A549 (cell line): ENCODE data around the gene LRP1. TPM values are rescaled to one million over a fixed set of nuclear protein-coding genes. Genes with fewer than 3 reads are reported as not detected.

Experiments used
- ATAC-seq, 2 experiments: fragments of 200-7000 bp in 1 of 2; fragments of >200 bp in 1 of 2; cut with Nextera tagmentation in 1 of 2; cut with Tn5 transposase in 1 of 2; 3 replicates each; pipeline versions ENCODE4 v1.8.0 to v1.9.1; 2018 to 2020; ENCODE audit warnings: mild to moderate bottlenecking in 1 of 2, moderate library complexity in 1 of 2
- CTCF ChIA-PET: fragments of 300-600 bp; sonication (Branson Sonifier 250); formaldehyde crosslinking; extraction: SDS; loops from one replicate; lab custom pipeline; 2021; ENCODE audit warnings: antibody characterized with exemption, inconsistent platforms; lab: Yijun Ruan, JAX
- POLR2A ChIA-PET: fragments of 350-600 bp; formaldehyde crosslinking; extraction: SDS; loops from one replicate; lab custom pipeline; 2021; ENCODE audit warnings: antibody characterized with exemption, inconsistent platforms; lab: Yijun Ruan, JAX
- DNase-seq, 2 experiments: peaks; one replicate each; pipeline versions ENCODE4 v3.0.0 to v3.0.0-alpha.2; 2011 to 2016; ENCODE audit warnings: low read depth in 1 of 2, low spot score in 1 of 2
- FAIRE-seq: peaks from 2 replicates; lab custom pipeline; 2011; peaks lifted over from hg19 to GRCh38; lab: Jason Lieb, UNC
- H3K27ac ChIP-seq, 2 experiments: fragments of >200 bp; sonication (Bioruptor Twin); formaldehyde crosslinking; 3 replicates each; pipeline ENCODE4 v1.5.1; 2016 to 2017
- H3K4me1 ChIP-seq: fragments of >200 bp; sonication (Bioruptor Twin); formaldehyde crosslinking; 3 replicates; pipeline ENCODE4 v1.6.1; 2016
- H3K4me2 ChIP-seq: fragments of >200 bp; sonication (Bioruptor Twin); formaldehyde crosslinking; 3 replicates; pipeline ENCODE4 v1.6.1; 2016
- H3K4me3 ChIP-seq: fragments of >200 bp; sonication (Bioruptor Twin); formaldehyde crosslinking; 3 replicates; pipeline ENCODE4 v1.5.1; 2016
- H3K9me3 ChIP-seq: fragments of >200 bp; sonication (Bioruptor Twin); formaldehyde crosslinking; 3 replicates; pipeline ENCODE4 v1.6.1; 2016
- ATOH8 ChIP-seq: fragments of 250-450 bp; sonication (Bioruptor Pico); IDR thresholded peaks from 2 replicates; pipeline ENCODE4 v1.5.0; 2020; ENCODE audit warnings: low read depth, mild to moderate bottlenecking, moderate library complexity
- BCL3 ChIP-seq: fragments of >200 bp; sonication (Bioruptor Twin); formaldehyde crosslinking; IDR thresholded peaks from 3 replicates; pipeline ENCODE4 v1.6.1; 2016
- CBX8 ChIP-seq: fragments of 200-600 bp; sonication (generic); IDR thresholded peaks from 2 replicates; pipeline ENCODE4 v1.6.1; 2016
- E2F6 ChIP-seq: IDR thresholded peaks from 2 replicates; pipeline ENCODE4 v1.6.1; 2012; ENCODE audit warnings: low read depth, borderline replicate concordance
- EHF ChIP-seq: fragments of 250-450 bp; sonication (Bioruptor Pico); IDR thresholded peaks from 2 replicates; pipeline ENCODE4 v1.5.0; 2020; ENCODE audit warnings: mild to moderate bottlenecking
- ELK1 ChIP-seq: fragments of 150-350 bp; IDR thresholded peaks from 2 replicates; pipeline ENCODE4 v1.6.1; 2014; ENCODE audit warnings: low read depth, mild to moderate bottlenecking, low read length
- EP300 ChIP-seq, 2 experiments: fragments of >200 bp; sonication (Bioruptor Twin); formaldehyde crosslinking; IDR thresholded peaks; 2 replicates in 1 of 2; 3 replicates in 1 of 2; pipeline ENCODE4 v1.6.1; 2016 to 2017
- HEYL ChIP-seq: fragments of 250-450 bp; sonication (Bioruptor Pico); IDR thresholded peaks from 2 replicates; pipeline ENCODE4 v1.8.0; 2021; ENCODE audit warnings: mild to moderate bottlenecking, moderate library complexity
- HMGXB4 ChIP-seq: fragments of 250-450 bp; sonication (Bioruptor Pico); IDR thresholded peaks from 2 replicates; pipeline ENCODE4 v1.5.0; 2021; ENCODE audit warnings: mild to moderate bottlenecking, moderate library complexity, borderline replicate concordance
- HOXB5 ChIP-seq: fragments of 250-450 bp; sonication (Bioruptor Pico); IDR thresholded peaks from 2 replicates; pipeline ENCODE4 v1.5.0; 2020; ENCODE audit warnings: mild to moderate bottlenecking, moderate library complexity
- KDM1A ChIP-seq: fragments of 200-600 bp; sonication (generic); IDR thresholded peaks from 2 replicates; pipeline ENCODE4 v1.6.1; 2016; ENCODE audit warnings: low read depth, mild to moderate bottlenecking
- MAFK ChIP-seq: fragments of 450-650 bp; IDR thresholded peaks from 2 replicates; pipeline ENCODE4 v1.6.1; 2014; ENCODE audit not compliant: partially characterized antibody
- NR3C1 ChIP-seq: fragments of >200 bp; sonication (Bioruptor Twin); formaldehyde crosslinking; IDR thresholded peaks from 3 replicates; pipeline ENCODE4 v1.6.1; 2017
- RAD21 ChIP-seq, 2 experiments: fragments of >200 bp in 1 of 2; sonication (Bioruptor Twin) in 1 of 2; formaldehyde crosslinking in 1 of 2; IDR thresholded peaks in 1 of 2; conservative IDR thresholded peaks in 1 of 2; 2 replicates in 1 of 2; 3 replicates in 1 of 2; pipeline ENCODE4 v1.6.1; 2012 to 2018; ENCODE audit warnings: inconsistent platforms in 1 of 2
- REST ChIP-seq: fragments of 200-600 bp; sonication (generic); IDR thresholded peaks from 2 replicates; pipeline ENCODE4 v1.6.1; 2016; ENCODE audit warnings: antibody characterized with exemption, mild to moderate bottlenecking, moderate library complexity
- TFCP2L1 ChIP-seq: fragments of 250-450 bp; sonication (Bioruptor Pico); IDR thresholded peaks from 2 replicates; pipeline ENCODE4 v1.5.0; 2021; ENCODE audit warnings: mild to moderate bottlenecking
- TP53 ChIP-seq: fragments of 250-450 bp; sonication (Bioruptor Pico); IDR thresholded peaks from 2 replicates; pipeline ENCODE4 v1.5.0; 2021; ENCODE audit warnings: mild to moderate bottlenecking, moderate library complexity
- USF2 ChIP-seq: fragments of 450-650 bp; IDR thresholded peaks from 2 replicates; pipeline ENCODE4 v1.6.1; 2014; ENCODE audit warnings: antibody characterized with exemption
- ZC3H11A ChIP-seq: fragments of 450-650 bp; IDR thresholded peaks from 2 replicates; pipeline ENCODE4 v1.6.1; 2014; ENCODE audit warnings: antibody characterized with exemption, mild to moderate bottlenecking
- ZSCAN20 ChIP-seq: fragments of 250-450 bp; sonication (Bioruptor Pico); IDR thresholded peaks from 2 replicates; pipeline ENCODE4 v1.8.0; 2022; ENCODE audit warnings: mild to moderate bottlenecking, moderate library complexity
- WGBS: methylation state at CpG from one replicate; pipeline ENCODE4 v1.1.6; 2017; ENCODE audit errors: missing lambda C conversion rate; 5-methylcytosine and 5-hydroxymethylcytosine counted together
- polyA plus RNA-seq, 4 experiments: library from polyadenylated mRNA; depleted of rRNA in 3 of 4; stranded (reverse); fragments of >200 nt; fragmentation: RNase III in 1 of 4; extraction: RNeasy Plus Mini Kit Qiagen cat#74134 plus additional on column Dnase treatment in 1 of 4; gene quantifications; 2 replicates in 3 of 4; 3 replicates in 1 of 4; pipeline ENCODE4 v1.2.3, GENCODE V29; 2011 to 2017

LRP1 gene
- polyA plus RNA-seq, 2 of the 4 experiments (the other 2 are of a cell fraction), result 5.6 to 9.4 TPM

- TF ChIP-seq REST (no peak), KDM1A (no peak), HMGXB4 (CRISPR knock-in tag) (no peak), RAD21 (conservative IDR thresholded peaks at IDR 0.05 in 1 of 2, IDR thresholded peaks at IDR 0.05 in 1 of 2) (no peak), USF2 (no peak), EP300 (IDR thresholded peaks at IDR 0.05) (no peak), ZSCAN20 (no peak), NR3C1 (no peak), TFCP2L1 (CRISPR knock-in tag) (no peak)
Observed at GRCh38 chr12:57097554-57097835, 30.8 kb upstream of the LRP1 start (continued).

GRCh38 chr12:57098546-57098945 is 29.7 kb upstream of the LRP1 start:
- H3K4me3 ChIP-seq, result no peak overlapping the region
- 89% methylated on average over 1 of the region's 1 CpG for WGBS
- POLR2A ChIA-PET, result interaction anchor here (1.9 kb wide), 1 partner anchor 10 kb away, joined by 14 read pairs; the partner anchor contains the start of gene NAB2

More at GRCh38 chr12:57098546-57098945, 29.7 kb upstream of the LRP1 start:
- no peak for FAIRE-seq
- Histone ChIP-seq H3K4me1 (peaks cover 23% of the 10 kb centered on the region), H3K27ac (no peak overlapping the region), H3K4me2 (no peak overlapping the region), H3K9me3 (no peaks in the 10 kb centered on the region)
- ATAC-seq, result no peak
- TF ChIP-seq ELK1 (no peak), TFCP2L1 (CRISPR knock-in tag) (no peak), HOXB5 (CRISPR knock-in tag) (no peak), MAFK (no peak), TP53 (no peak), USF2 (no peak), CBX8 (no peak), ZC3H11A (no peak), ATOH8 (no peak), EHF (CRISPR knock-in tag) (no peak), HEYL (CRISPR knock-in tag) (no peak), RAD21 (conservative IDR thresholded peaks at IDR 0.05 in 1 of 2, IDR thresholded peaks at IDR 0.05 in 1 of 2) (no peak), E2F6 (no peak), REST (no peak), BCL3 (no peak)
- no peak for DNase-seq
- CTCF ChIA-PET, result interaction anchor here (0.6 to 18.3 kb wide), 8 partner anchors 9 to 77 kb away, joined by 3 to 330 read pairs (median 10); partner anchors contain the start of genes NAB2 and STAT6
